Ovary (tissue), 9 donors: ENCODE data around the gene CPED1. TPM values are rescaled to one million over a fixed set of nuclear protein-coding genes. Genes with fewer than 3 reads are reported as not detected.

ENCODE experiments used
- DNase-seq, 5 donors: peaks; one replicate each; pipeline ENCODE4 v3.0.0-alpha.2; 2019 to 2020
- H3K27ac ChIP-seq, 2 donors: fragments of 200-600 bp; one replicate each; pipeline versions ENCODE4 v1.5.1 to v1.8.0; 2019 to 2022
- H3K27me3 ChIP-seq: fragments of 200-600 bp; one replicate; pipeline ENCODE4 v1.8.0; 2022
- H3K36me3 ChIP-seq: fragments of 200-600 bp; sonication (generic); one replicate; pipeline ENCODE4 v1.5.1; 2019
- H3K4me1 ChIP-seq: one replicate; pipeline ENCODE4 v1.8.1; 2013; ENCODE audit warnings: mild to moderate bottlenecking, moderate library complexity; ENCODE audit not compliant: insufficient read depth
- H3K4me3 ChIP-seq: fragments of 200-600 bp; sonication (generic); one replicate; pipeline ENCODE4 v1.5.1; 2017
- H3K9me3 ChIP-seq, 2 donors: fragments of 200-600 bp in 1 of 2; sonication (generic) in 1 of 2; one replicate each; pipeline versions ENCODE4 v1.5.1 to v1.8.1; 2013 to 2019; ENCODE audit warnings: mild to moderate bottlenecking in 1 of 2, moderate library complexity in 1 of 2
- CTCF ChIP-seq, 3 donors: fragments of 450-650 bp in 2 of 3; fragments of 200-600 bp in 1 of 3; IDR thresholded peaks; one replicate each; pipeline versions ENCODE4 v1.5.1 to v1.8.0; 2016 to 2022; ENCODE audit warnings: antibody characterized with exemption in 3 of 3, mild to moderate bottlenecking in 1 of 3
- EP300 ChIP-seq: sonication (generic); formaldehyde crosslinking; IDR thresholded peaks from one replicate; pipeline ENCODE4 v1.6.1; 2017; ENCODE audit warnings: antibody characterized with exemption
- POLR2A ChIP-seq: fragments of 450-650 bp; IDR thresholded peaks from one replicate; pipeline ENCODE4 v1.6.1; 2017; ENCODE audit warnings: antibody characterized with exemption, mild to moderate bottlenecking, moderate library complexity
- WGBS, 3 donors: extraction: QIAGEN DNeasy Blood & Tissue Kit in 1 of 3; methylation state at CpG; one replicate each; pipeline versions ENCODE4 v1.1.5 to v1.1.7; 2013 to 2017; 5-methylcytosine and 5-hydroxymethylcytosine counted together
- intact Hi-C, 4 donors: fragments of 100-400 bp; cut with DNase I; formaldehyde crosslinking; loops; one replicate each; pipeline versions ENCODE4 v1.11.0 to v1.15.1; 2022 to 2023
- polyA plus RNA-seq, 2 donors: library from polyadenylated mRNA; stranded (reverse); fragments of 200-250 nt in 1 of 2; fragments of 350-450 nt in 1 of 2; fragmentation: Illumina TruSeq in 1 of 2; extraction: RNeasy Lipid Tissue Mini Kit (QIAGEN cat#74804) in 1 of 2; gene quantifications; one replicate each; pipeline ENCODE4 v1.2.3, GENCODE V29; 2013 to 2014
- total RNA-seq, 7 donors: library from RNA; depleted of rRNA in 2 of 7; stranded (reverse); fragments of >200 nt in 2 of 7; fragmentation: NEBNext Ultra II Directional in 3 of 7; extraction: Animal tissue kit (Norgen Biotek cat#: 25700) in 3 of 7; gene quantifications; one replicate each; pipeline versions ENCODE4 v1.1.0 to v1.2.4, GENCODE V29; 2016 to 2023
- donor health status: DM: no; HTN: no; CAD: no; lungs with moderate emphysema.
- donor health status: DM: no; HTN: no; CAD: no.
- donor health status: Bipolar disorder and iron deficiency.
- donor health status: DM: yes; HTN: yes; CAD: no.
- donor health status: DM: no; HTN: no; CAD: no.
- donor health status: DM: yes; HTN: yes; CAD: no.

The CPED1 gene
- total and polyA plus RNA-seq, 9 donors, result 42.1 to 127 (median 88.8) TPM

DNA sequence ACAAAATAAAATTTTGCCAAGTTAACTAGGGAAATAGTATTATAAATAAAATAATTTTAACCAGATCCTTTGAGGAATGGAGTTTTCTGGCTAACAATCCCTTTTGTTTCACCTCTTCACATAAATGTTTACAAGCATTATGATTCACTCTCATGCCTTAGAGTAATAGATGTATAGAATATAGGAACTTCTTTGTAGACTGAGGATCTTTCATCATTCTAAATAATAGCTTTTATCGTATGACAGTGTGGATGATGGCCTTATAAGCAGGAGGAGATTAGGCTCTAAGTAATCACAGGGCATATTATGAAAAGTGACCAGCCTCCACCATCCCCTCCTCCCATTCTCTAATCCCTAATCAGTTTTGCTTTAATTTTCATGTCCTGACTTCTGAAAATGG is 24.4 kb upstream of the CPED1 start:
- DNase-seq, result no peak
- TF ChIP-seq EP300, result no peak
- no peak for TF ChIP-seq POLR2A
- TF ChIP-seq CTCF (IDR thresholded peaks at IDR 0.05), result no peak
- H3K9me3 ChIP-seq, result no peaks in the 10 kb centered on the region
- no peaks in the 10 kb centered on the region for H3K27me3 ChIP-seq
- no peak overlapping the region for H3K4me3 ChIP-seq
- 93 to 97% (median 97%) methylated on average over 1 of the region's 1 CpG for WGBS, 3 donors
- no peak overlapping the region for H3K27ac ChIP-seq
- H3K36me3 ChIP-seq, result no peaks in the 10 kb centered on the region
- no peaks in the 10 kb centered on the region for H3K4me1 ChIP-seq
- intact Hi-C loops, result no loop called here

GRCh38 chr7:120966961-120967360 is 21.6 kb upstream of the CPED1 start:
- no peaks in the 10 kb centered on the region for H3K9me3 ChIP-seq
- no peak for TF ChIP-seq CTCF (IDR thresholded peaks at IDR 0.05)
- no peak for TF ChIP-seq EP300
- TF ChIP-seq POLR2A, result no peak
- no peak overlapping the region for H3K4me3 ChIP-seq
- no peaks in the 10 kb centered on the region for H3K4me1 ChIP-seq
- H3K27me3 ChIP-seq, result no peaks in the 10 kb centered on the region
- no peak for DNase-seq
- H3K27ac ChIP-seq, result no peak overlapping the region
- intact Hi-C loops, result no loop called here
- H3K36me3 ChIP-seq, result no peaks in the 10 kb centered on the region

DNA sequence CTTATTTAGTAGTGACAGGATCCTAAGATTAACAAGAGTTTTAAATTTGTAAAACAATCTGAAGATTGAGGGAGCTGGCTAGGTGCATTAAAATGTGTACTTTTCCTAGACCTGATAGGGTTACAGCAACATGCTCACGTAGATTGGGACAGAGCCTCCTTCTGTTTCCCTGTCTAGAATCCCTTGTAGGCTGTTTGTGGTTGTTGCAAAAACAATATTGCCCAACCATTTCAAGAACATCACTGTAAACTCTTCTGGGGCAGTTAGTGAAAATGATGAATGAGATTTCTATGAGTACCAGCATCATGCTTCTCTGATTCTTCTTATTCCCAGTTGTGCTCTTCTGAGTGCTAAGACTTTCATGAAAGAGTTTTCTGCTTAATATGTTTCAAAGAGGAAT is 14.7 kb upstream of the CPED1 start:
- Histone ChIP-seq H3K27me3 (no peaks in the 10 kb centered on the region), H3K9me3 (no peaks in the 10 kb centered on the region), H3K4me1 (no peaks in the 10 kb centered on the region), H3K27ac (no peak overlapping the region), H3K36me3 (no peaks in the 10 kb centered on the region), H3K4me3 (no peak overlapping the region)
- DNase-seq, result no peak
- no peak for TF ChIP-seq EP300
- no peak for TF ChIP-seq CTCF (IDR thresholded peaks at IDR 0.05)
- intact Hi-C loops, result no loop called here
- WGBS, 3 donors, result 92 to 97% (median 92%) methylated on average over 1 of the region's 1 CpG

DNA sequence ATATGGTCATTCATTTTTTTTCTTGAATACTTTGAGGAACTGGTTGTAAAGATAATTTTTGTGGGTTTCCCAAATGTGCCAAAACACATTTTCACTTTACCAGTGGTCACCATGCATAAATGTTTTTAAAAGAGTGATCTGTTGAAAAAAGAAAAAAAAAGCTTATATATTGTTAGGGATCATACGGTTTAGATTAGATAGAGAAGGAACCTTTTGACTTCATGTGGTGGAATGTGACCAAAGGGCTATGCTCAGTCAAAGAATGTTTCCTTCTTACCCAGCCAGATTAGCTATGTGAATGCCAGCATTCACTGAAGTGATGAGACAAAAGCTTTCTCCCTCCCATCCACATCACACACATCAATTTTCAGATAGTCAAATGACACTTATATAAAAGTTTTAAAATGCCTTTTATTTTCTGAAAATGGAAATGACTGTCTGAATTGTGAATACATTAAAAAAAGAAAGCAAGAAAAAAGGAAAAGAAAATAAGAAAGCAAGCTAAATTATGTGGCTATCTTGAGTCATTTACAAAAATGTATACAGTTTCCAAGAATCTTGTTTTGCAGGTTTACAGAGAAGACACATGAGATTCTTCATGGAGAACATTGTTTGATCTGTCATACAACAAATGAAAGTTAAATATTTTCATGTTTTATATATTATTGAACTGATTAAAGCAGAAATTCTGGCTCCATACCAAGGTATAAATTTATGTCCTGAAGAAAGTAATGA is 8.6 kb upstream of the CPED1 start:
- Histone ChIP-seq H3K4me1 (no peaks in the 10 kb centered on the region), H3K27ac (no peak overlapping the region), H3K36me3 (no peaks in the 10 kb centered on the region), H3K9me3 (no peaks in the 10 kb centered on the region), H3K4me3 (no peak overlapping the region), H3K27me3 (no peaks in the 10 kb centered on the region)
- WGBS, 3 donors, result 5 to 6% (median 6%) methylated on average over 1 of the region's 1 CpG
- intact Hi-C loops, result no loop called here
- no peak for TF ChIP-seq CTCF (IDR thresholded peaks at IDR 0.05)
- TF ChIP-seq POLR2A, result no peak
- no peak for TF ChIP-seq EP300
- DNase-seq, result no peak
